SK-N-SH treated with all-trans-retinoic acid at 6 μM for 48 hours (cell line): ENCODE data around the gene PEX19.

ENCODE experiments used
- ATAC-seq: fragments of 200-7000 bp; cut with Tn5 transposase; 3 replicates; pipeline ENCODE4 v1.9.1; 2020; ENCODE audit warnings: mild to moderate bottlenecking, moderate library complexity
- ARNTL ChIP-seq: fragments of 450-650 bp; formaldehyde crosslinking; IDR thresholded peaks from 2 replicates; pipeline ENCODE4 v1.5.0; 2020; ENCODE audit warnings: low read depth, mild to moderate bottlenecking, moderate library complexity, borderline replicate concordance
- CREB5 ChIP-seq: fragments of 250-450 bp; sonication (Bioruptor Pico); IDR thresholded peaks from 2 replicates; pipeline ENCODE4 v1.5.1; 2020; ENCODE audit warnings: low read depth, mild to moderate bottlenecking, moderate library complexity
- CSDC2 ChIP-seq: fragments of 250-450 bp; sonication (Bioruptor Pico); IDR thresholded peaks from 2 replicates; pipeline ENCODE4 v1.5.0; 2020; ENCODE audit warnings: mild to moderate bottlenecking, moderate library complexity
- CSRNP3 ChIP-seq: fragments of 250-450 bp; sonication (Bioruptor Pico); IDR thresholded peaks from 2 replicates; pipeline ENCODE4 v1.5.1; 2021; ENCODE audit warnings: mild to moderate bottlenecking, moderate library complexity
- ESRRG ChIP-seq: fragments of 250-450 bp; sonication (Bioruptor Pico); IDR thresholded peaks from 2 replicates; pipeline ENCODE4 v1.6.1; 2021; ENCODE audit warnings: mild to moderate bottlenecking
- ISL1 ChIP-seq: fragments of 250-450 bp; sonication (Bioruptor Pico); IDR thresholded peaks from 2 replicates; pipeline ENCODE4 v2.1.2; 2022; ENCODE audit warnings: mild to moderate bottlenecking, moderate library complexity
- OSR1 ChIP-seq: fragments of 250-450 bp; sonication (Bioruptor Pico); IDR thresholded peaks from 2 replicates; pipeline ENCODE4 v1.8.0; 2022; ENCODE audit warnings: moderate library complexity, mild to moderate bottlenecking, inconsistent platforms
- PATZ1 ChIP-seq: fragments of 250-450 bp; sonication (Bioruptor Pico); IDR thresholded peaks from 2 replicates; pipeline ENCODE4 v1.8.0; 2020; ENCODE audit warnings: mild to moderate bottlenecking, moderate library complexity, borderline replicate concordance
- POU6F1 ChIP-seq: fragments of 250-450 bp; sonication (Bioruptor Pico); IDR thresholded peaks from 2 replicates; pipeline ENCODE4 v1.8.0; 2021; ENCODE audit warnings: low read depth, mild to moderate bottlenecking, moderate library complexity, borderline replicate concordance
- PPARA ChIP-seq: fragments of 250-450 bp; sonication (Bioruptor Pico); IDR thresholded peaks from 2 replicates; pipeline ENCODE4 v1.5.0; 2020; ENCODE audit warnings: mild to moderate bottlenecking, borderline replicate concordance
- RARB ChIP-seq: fragments of 250-450 bp; sonication (Bioruptor Pico); IDR thresholded peaks from 2 replicates; pipeline ENCODE4 v1.8.0; 2021; ENCODE audit warnings: mild to moderate bottlenecking, moderate library complexity
- SNAI2 ChIP-seq: fragments of 250-450 bp; sonication (Bioruptor Pico); IDR thresholded peaks from 2 replicates; pipeline ENCODE4 v1.5.0; 2020; ENCODE audit warnings: mild to moderate bottlenecking, moderate library complexity
- TCF4 ChIP-seq: fragments of 250-450 bp; sonication (Bioruptor Pico); IDR thresholded peaks from 2 replicates; pipeline ENCODE4 v1.8.0; 2021; ENCODE audit warnings: mild to moderate bottlenecking, moderate library complexity, borderline replicate concordance
- TOX ChIP-seq: fragments of 250-450 bp; sonication (Bioruptor Pico); IDR thresholded peaks from 2 replicates; pipeline ENCODE4 v1.8.0; 2021; ENCODE audit warnings: mild to moderate bottlenecking, moderate library complexity, borderline replicate concordance
- TSHZ2 ChIP-seq: fragments of 250-450 bp; sonication (Bioruptor Pico); IDR thresholded peaks from 2 replicates; pipeline ENCODE4 v1.5.0; 2020; ENCODE audit warnings: mild to moderate bottlenecking, moderate library complexity
- ZC3H10 ChIP-seq: fragments of 250-450 bp; sonication (Bioruptor Pico); IDR thresholded peaks from 2 replicates; pipeline ENCODE4 v1.5.1; 2021; ENCODE audit warnings: mild to moderate bottlenecking, moderate library complexity
- ZFP3 ChIP-seq: fragments of 250-450 bp; sonication (Bioruptor Pico); IDR thresholded peaks from 2 replicates; pipeline ENCODE4 v1.5.0; 2020; ENCODE audit warnings: mild to moderate bottlenecking, moderate library complexity
- ZFP30 ChIP-seq: fragments of 450-650 bp; formaldehyde crosslinking; IDR thresholded peaks from 2 replicates; pipeline ENCODE4 v1.5.0; 2022; ENCODE audit warnings: mild to moderate bottlenecking, moderate library complexity
- ZNF565 ChIP-seq: fragments of 450-650 bp; formaldehyde crosslinking; conservative IDR thresholded peaks from 2 replicates; pipeline ENCODE4 v1.5.0; 2020; ENCODE audit warnings: low read depth, mild to moderate bottlenecking, moderate library complexity
- ZNF70 ChIP-seq: fragments of 450-650 bp; formaldehyde crosslinking; IDR thresholded peaks from 2 replicates; pipeline ENCODE4 v1.5.0; 2020; ENCODE audit warnings: mild to moderate bottlenecking, moderate library complexity
- ZNF8 ChIP-seq: fragments of 450-650 bp; formaldehyde crosslinking; IDR thresholded peaks from 2 replicates; pipeline ENCODE4 v1.5.0; 2020; ENCODE audit warnings: mild to moderate bottlenecking, moderate library complexity

Gene PEX19

GRCh38 chr1:160251011-160251410, 33.9 kb downstream of the PEX19 start:
- TF ChIP-seq ARNTL (CRISPR knock-in tag), result no peak
- no peak for TF ChIP-seq CSRNP3 (CRISPR knock-in tag)
- no peak for TF ChIP-seq OSR1 (CRISPR knock-in tag)
- TF ChIP-seq ZNF565, result no peak
- TF ChIP-seq PATZ1 (CRISPR knock-in tag), result no peak
- TF ChIP-seq TSHZ2, result no peak
- TF ChIP-seq TOX (CRISPR knock-in tag), result no peak
- TF ChIP-seq PPARA (CRISPR knock-in tag), result no peak
- TF ChIP-seq POU6F1 (CRISPR knock-in tag), result no peak
- no peak for TF ChIP-seq RARB (CRISPR knock-in tag)
- no peak for TF ChIP-seq ESRRG (CRISPR knock-in tag)
- TF ChIP-seq CSDC2 (CRISPR knock-in tag), result no peak
- ATAC-seq, result no peak

GRCh38 chr1:160247053-160247452, 37.9 kb downstream of the PEX19 start:
- no peak for TF ChIP-seq ZFP30 (CRISPR knock-in tag)
- no peak for TF ChIP-seq CSRNP3 (CRISPR knock-in tag)
- no peak for TF ChIP-seq TCF4 (CRISPR knock-in tag)
- no peak for TF ChIP-seq ZC3H10 (CRISPR knock-in tag)
- no peak for TF ChIP-seq ZNF70 (CRISPR knock-in tag)
- TF ChIP-seq ESRRG (CRISPR knock-in tag), result no peak
- TF ChIP-seq RARB (CRISPR knock-in tag), result no peak
- no peak for TF ChIP-seq ISL1 (CRISPR knock-in tag)
- no peak for TF ChIP-seq ZFP3 (CRISPR knock-in tag)
- no peak for TF ChIP-seq POU6F1 (CRISPR knock-in tag)
- no peak for TF ChIP-seq PATZ1 (CRISPR knock-in tag)
- no peak for TF ChIP-seq ZNF8 (CRISPR knock-in tag)
- no peak for TF ChIP-seq ARNTL (CRISPR knock-in tag)
- TF ChIP-seq SNAI2 (CRISPR knock-in tag), result no peak
- TF ChIP-seq CSDC2 (CRISPR knock-in tag), result no peak
- no peak for TF ChIP-seq CREB5 (CRISPR knock-in tag)
- no peak for TF ChIP-seq OSR1 (CRISPR knock-in tag)
- TF ChIP-seq TSHZ2, result no peak
- no peak for TF ChIP-seq ZNF565
- TF ChIP-seq PPARA (CRISPR knock-in tag), result no peak
- ATAC-seq, result no peak
